EL (cell line): ENCODE data around the gene CRYBG1.

Source experiments
- DNase-seq: peaks from one replicate; pipeline ENCODE4 v3.0.0-alpha.2; 2016

The CRYBG1 gene, protein sequence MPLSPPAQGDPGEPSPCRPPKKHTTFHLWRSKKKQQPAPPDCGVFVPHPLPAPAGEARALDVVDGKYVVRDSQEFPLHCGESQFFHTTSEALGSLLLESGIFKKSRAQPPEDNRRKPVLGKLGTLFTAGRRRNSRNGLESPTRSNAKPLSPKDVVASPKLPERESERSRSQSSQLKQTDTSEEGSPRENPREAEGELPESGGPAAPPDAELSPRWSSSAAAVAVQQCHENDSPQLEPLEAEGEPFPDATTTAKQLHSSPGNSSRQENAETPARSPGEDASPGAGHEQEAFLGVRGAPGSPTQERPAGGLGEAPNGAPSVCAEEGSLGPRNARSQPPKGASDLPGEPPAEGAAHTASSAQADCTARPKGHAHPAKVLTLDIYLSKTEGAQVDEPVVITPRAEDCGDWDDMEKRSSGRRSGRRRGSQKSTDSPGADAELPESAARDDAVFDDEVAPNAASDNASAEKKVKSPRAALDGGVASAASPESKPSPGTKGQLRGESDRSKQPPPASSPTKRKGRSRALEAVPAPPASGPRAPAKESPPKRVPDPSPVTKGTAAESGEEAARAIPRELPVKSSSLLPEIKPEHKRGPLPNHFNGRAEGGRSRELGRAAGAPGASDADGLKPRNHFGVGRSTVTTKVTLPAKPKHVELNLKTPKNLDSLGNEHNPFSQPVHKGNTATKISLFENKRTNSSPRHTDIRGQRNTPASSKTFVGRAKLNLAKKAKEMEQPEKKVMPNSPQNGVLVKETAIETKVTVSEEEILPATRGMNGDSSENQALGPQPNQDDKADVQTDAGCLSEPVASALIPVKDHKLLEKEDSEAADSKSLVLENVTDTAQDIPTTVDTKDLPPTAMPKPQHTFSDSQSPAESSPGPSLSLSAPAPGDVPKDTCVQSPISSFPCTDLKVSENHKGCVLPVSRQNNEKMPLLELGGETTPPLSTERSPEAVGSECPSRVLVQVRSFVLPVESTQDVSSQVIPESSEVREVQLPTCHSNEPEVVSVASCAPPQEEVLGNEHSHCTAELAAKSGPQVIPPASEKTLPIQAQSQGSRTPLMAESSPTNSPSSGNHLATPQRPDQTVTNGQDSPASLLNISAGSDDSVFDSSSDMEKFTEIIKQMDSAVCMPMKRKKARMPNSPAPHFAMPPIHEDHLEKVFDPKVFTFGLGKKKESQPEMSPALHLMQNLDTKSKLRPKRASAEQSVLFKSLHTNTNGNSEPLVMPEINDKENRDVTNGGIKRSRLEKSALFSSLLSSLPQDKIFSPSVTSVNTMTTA (N-terminal part only)

DNA sequence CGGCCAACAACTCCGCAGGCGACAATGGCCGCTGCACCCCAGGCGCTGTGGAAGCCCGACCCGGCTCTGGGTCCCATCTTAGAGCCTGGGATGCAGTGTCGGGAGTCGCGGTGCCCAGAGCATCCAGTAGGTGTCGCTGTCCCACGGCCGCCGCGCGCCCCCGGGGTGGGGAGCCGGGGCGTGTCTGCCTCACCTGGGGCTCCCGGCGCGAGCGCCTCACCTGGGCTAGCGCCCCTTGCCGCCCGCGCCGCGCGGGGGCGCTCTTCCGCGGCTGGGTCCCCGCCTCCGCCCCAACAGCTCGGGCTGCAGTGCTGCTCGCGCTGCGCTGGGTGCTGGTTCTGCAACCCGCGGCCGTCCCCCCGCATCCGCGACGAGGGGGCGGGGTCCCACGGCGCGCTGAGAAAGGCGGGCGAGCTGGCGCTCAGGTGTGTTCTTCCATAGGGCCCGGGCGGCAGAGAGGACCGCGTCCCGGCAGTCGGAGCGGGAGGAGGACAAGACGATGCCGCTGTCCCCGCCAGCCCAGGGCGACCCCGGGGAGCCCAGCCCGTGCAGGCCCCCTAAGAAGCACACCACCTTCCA is at the start of gene CRYBG1:
CRYBG1 (plus strand) TSS at position 308 of the 579 bp plus-strand sequence; CDS start at position 500, 192 bp downstream.
- peak; percentile 41 for DNase-seq

DNA sequence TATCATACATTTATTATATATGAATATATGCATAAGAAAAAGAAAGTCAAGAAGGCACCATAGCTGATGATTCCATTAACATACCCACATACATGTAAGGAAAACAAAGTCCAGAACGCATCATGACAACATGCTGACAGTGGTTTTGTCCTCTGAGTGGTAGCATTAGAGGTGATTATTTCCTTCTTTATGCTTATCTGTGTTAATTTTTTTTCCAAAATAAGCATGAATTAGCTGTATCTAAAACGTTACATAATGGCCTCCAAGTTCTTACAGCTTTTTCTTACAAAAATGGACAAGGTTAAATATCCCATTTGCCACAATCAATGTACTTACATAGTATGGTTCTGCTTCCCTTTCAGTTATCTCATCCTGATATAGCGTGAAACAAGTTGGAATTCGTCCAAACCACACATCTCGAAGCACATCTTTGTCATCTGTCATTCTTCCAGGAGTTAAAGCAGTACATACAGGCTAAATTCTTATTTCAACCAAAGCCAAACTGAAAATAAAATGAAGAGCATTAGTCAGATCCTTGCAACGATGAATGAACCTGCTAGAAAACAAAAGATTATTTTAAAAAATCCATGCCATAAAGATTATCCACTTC is 44.6 kb upstream of the CRYBG1 start:
- peak; percentile 8 for DNase-seq

DNA sequence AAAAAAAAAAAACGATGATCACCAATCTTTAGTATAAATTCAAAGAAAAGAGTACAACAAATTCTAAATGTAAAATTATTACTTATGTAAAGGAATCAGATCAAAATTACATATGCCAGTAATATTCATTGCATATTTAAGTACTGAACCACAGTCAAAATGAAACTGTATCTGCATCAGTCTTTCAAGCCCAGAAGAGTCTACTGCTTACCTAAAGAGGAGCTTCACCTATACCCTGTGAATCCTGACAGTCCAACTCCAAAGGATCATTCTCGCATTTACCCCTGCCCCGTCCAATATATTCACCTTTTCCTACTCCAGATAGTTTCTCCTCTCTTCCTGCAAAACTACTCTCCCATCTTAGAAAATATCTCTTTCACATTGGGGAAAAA is 44.1 kb upstream of the CRYBG1 start:
- no peak for DNase-seq

DNA sequence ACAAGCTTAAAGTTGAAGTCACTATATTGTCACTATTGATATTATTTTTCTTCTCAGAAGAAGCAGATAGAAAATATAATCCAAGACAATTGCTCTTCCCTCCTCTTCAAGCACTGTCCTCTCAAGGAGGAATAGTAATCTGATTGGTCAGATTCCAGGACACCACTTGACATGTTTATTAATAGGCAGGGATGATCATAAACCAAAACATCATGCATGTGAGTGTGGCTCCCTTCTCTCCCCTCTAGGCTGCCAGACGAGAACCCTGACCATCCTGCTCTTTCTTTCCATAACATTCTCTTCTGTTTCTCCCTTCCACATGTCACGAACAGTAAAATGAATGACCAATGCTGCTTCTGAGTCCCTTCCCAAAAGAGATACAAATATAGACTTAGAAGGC is 42.5 kb upstream of the CRYBG1 start:
- DNase-seq = no peak

DNA sequence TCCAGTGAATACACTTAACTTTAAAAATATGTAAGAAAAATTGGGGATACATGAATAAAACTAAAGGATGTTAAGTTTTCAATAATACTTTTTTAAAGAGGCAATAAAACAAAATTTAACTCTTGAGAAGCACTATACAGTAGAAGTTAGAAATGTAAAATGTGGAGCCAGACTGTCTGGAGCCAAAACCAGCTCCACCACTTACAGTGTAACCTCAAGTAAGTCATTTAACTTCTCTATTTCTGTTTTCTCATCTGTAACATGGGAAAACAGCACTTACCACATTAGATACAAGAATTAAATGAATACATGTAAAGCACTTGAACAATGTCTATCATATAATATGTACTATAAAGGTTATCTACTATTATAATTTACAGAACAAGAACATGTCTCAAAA is 41.7 kb upstream of the CRYBG1 start:
- no peak for DNase-seq

DNA sequence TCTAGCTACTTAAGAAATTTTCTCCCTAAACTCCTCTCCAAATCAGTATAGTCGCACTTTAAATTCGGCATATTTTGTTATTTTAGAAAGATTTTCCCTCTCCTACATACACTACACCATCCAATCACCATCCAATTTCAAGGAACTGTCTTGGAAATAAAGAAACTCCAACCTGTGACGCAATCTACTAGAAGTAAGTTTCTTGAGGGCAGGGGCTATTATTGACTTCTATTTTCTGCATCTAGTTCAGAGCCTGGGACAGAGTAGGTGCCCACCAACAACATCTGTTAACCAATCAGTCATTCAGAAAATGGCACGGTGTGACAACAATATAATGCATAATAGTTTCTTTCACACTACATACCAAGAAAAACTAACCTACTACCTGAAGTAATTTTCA is 38.6 kb upstream of the CRYBG1 start:
- DNase-seq = no peak

DNA sequence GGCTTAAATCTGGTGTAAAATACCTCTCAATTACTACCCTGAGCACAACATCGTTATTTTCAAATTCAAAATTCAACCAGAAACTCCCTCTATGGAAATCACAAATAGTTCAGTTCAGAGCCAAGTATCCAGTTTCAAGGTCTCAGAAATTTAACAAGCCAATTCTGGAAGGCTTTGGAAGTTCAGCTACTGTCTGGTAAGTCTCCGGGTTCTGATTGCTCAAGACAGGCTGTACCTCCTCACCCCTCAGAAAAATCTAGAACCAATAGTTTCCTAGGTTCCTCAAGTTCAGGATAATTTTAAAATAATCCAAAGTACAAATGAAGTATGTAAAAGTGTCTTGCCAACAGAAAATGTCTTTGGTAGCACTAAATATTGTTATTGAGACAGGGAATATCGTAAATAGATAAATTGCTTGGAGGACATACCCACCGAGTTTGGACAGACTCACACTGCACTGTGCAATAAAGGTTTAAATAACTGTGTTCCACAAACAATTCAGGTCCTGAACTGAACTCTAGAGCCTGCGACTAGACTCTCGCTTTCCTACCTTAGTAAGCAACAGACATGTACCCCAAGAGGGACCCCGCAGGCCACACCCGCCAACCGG is 35.7 kb upstream of the CRYBG1 start:
- peak; percentile 6 for DNase-seq

DNA sequence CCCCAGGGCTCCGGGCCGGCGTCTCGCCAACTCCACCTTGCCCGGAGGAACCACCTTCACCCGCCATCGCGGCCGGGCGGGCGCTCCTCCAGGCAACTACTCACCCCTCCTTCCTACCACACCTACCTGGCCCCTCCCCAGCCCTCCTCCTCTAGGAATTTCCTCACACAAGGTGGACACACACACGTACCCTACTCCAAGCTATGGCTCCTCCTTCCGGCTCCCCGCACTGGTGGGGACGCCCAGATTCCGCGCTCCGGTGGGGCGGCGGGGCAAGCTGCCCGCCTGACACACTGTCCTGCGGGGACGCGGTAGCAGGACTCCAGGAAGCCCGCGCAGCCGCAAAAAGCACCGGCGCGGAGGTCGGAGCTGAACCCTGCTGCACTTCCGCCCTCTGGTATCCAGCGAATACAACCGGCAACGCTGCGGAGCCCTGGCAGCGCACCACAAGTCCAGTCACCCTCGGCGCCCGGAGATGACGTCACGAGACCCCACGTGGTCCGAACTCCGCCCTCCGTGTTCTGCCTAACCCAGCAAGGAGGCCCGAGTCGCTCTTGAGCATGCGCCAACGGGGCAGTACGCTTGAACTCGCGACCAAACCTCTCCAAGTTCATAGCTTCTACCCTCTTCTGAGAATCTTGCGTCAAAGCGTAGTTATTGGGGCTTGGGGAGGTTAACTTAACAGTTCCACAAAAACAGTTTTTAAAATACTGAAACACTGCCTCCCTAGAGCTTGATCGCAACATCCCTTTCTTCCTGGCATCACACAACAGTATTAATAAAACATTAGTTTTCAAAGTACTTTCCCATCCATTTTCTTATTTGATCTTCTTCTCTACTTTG is 35.0 kb upstream of the CRYBG1 start, which contains the start of gene ATG5:
ATG5 (minus strand) TSS at position 425 of the 843 bp plus-strand sequence. CDS start 9,552 bp downstream, outside the sequence.
- peak; percentile 99 for DNase-seq

DNA sequence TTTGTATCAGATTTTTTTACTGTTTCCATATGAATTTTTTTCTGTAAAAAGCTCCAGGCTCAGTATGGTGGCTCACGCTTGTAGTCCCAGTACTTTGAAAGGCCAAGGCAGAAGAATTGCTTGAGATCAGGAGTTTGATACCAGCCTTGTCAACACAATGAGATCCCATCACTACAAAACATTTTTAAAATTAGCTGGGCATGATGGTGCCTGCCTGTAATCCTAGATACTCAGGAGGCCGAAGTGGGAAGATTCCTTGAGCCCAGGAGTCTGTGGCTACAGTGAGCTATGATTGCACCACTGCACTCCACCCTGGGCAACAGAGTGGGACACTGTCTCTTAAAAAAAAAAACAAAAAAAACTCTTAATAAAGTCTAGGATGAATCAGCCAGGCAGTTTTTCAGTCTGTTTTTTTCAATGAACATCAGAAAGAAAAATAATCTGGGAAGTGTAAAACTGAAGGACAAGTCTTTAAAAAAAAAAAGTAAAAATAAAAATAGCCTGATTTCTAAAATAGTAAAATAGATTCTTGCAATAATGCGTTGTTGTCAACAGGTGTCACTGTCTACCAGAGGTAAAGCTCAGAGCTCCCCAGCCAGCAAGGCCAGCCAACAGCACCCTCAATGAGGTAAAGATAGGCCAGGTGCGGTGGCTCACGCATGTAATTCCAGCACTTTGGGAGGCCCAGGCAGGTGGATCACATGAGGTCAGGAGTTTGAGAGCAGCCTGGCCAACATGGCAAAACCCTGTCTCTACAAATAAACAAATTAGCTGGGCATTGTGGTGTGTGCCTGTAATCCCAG is 25.7 kb upstream of the CRYBG1 start:
- peak; percentile 52 for DNase-seq

DNA sequence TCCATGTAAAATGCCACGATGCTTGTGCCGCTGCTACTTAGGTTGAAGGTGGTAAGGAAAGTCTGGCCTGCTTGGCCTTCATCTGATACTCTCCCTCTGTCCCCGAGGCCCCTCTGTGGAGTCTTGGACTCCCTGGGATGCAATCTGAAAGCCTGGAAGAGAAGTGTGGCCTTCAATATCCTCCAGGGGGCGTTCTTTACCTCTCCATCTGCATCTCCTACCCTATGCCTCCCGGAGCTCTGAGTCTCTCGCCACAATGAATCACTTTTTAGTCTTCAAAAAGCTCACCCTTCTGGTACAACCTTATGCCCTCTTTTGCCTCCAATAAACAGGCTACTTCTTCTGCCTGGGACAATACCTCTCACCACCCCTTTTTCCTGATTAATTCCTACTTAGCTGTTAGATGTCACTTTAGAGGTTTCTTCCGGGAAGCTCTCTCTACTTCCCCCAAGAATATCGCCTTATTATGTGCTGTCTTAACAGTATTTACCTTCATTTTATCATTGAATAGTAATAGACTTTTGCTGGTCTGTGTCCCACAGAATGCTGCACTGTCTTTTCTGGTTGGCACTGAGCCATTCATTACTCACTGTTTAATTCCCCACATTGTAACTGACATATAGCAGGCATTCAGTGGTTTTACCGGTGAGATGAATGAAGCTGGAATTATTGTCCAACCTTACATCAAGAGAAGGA is 21.0 kb upstream of the CRYBG1 start:
- peak; percentile 84 for DNase-seq

DNA sequence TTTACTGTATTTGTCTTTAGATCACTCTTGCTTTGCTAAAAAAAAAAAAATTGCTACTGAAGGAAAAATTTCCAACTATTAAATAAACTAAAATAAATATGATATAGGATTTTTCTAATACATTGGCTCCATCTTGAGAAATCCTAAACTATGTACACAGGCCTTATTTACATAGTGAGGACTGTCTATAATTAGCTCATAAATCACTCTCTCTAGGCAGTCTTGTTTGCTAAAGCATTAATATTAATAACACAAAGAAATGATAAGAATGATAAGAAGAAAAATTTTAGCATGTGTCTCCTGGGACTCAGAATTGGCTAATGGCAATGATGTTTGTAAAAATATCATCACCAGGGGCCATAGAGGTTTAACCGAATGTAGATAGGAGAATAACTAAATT is 13.3 kb upstream of the CRYBG1 start:
- DNase-seq = no peak

DNA sequence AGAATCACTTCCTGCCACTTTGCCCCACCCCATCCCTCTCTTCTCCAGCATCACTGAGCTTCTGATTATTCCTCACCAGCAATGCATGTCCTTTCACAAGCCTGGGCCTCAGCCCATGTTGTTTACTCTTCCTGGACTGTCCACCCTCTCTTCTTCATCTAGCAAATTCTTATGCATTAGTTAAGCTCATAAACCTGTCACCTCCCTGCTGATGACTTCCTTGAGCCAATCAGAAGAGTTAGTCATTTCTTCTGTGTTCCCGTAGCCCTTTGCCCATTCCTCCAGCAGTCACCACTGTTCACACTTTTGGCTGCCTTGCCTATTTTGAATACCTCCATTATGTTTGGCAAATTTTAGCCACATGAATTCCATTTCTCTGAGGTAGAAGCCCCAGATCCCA is 4.1 kb upstream of the CRYBG1 start:
- DNase-seq = peak; percentile 10

DNA sequence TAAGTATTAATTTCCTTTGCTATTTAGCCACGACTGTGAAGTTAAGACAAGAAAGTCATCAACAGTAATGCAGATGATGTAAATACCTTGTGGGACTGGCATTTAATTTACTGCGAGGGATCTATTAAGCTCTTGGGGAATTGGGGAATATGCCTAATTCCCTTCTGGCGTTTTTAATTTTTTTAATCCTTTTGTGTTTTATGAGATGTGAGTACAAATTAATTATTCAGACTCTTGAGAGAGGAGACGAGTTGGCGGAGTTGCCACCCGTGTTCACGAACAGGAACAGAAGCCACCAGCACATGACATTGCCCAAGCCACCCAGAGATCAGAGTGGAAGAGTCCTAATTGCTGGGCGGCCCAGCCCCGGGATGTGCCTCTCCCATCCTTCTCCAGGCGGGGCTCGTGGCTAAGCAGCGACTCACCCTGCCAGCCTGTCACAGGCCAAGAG is 533 bp upstream of the CRYBG1 start:
- no peak for DNase-seq

DNA sequence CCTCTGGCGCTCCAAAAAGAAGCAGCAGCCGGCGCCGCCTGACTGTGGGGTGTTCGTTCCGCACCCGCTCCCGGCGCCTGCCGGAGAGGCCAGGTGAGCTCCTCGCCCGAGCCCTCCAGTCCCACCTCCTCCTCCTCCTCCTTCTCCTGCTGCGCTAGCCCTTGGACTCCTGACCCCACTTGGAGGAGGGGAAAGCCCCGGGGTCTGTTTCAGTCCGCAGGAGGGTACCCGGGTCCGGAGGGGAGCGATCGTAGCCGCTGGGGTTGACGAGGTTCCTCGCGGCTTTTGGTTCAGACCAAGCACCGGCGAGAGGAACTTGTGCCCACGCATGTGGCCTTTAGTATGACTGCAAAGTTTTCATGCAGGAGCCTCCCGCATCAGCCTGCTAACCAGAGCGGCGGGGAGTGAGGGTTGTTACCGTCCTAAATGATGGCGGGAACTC is 493 bp downstream of the CRYBG1 start:
- no peak for DNase-seq

DNA sequence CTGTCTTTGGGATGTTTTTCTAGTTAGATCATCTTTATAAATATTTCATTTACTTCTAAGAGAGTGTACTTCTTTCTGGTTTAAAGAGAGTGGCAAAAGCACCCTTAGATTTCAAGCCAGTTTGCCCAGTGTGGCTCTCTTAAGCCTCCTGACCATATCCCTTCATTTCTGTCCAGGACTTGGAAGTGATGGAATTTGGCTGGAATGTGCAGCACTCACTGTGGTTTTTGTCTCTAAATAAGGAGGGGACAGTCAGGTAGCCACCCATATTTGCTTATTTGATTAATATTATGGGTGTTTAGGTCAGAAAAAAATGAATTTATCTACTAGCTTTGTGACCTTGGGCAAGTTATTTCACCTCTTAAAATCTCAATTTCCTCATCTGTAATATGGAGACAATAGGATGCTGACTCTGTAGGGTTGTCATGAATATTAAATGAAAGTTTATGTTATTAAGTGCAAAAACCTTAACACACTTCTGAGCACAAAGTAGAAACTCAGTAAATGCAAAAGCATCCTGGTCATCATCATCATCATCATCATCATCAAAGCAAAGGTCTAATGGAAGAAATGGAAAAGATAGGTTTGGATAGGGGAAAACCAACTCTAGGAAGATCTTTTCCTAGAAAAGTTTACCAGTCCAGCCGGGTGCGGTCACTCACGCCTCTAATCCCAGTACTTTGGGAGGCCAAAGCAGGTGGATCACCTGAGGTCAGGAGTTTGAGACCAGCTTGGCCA is 3.1 kb downstream of the CRYBG1 start:
- peak; percentile 38 for DNase-seq

DNA sequence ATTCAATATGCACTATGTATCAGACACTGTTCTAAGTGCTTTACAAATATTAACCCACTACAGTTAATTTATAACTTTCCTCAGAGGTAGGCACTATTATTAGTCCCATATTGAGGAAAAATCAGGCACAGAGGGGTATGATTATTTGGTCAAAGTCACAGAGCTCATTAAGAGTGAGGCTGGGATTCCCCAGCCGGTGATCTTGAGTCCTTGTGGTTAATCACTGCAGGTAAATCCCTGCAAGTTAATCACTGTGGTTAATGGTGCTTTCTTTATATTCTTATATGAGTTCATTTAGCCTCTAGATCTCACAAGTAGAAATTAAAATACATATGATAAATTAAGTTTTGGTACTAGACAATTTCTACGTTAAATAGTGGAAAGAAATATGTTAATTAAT is 9.2 kb downstream of the CRYBG1 start:
- DNase-seq = no peak

DNA sequence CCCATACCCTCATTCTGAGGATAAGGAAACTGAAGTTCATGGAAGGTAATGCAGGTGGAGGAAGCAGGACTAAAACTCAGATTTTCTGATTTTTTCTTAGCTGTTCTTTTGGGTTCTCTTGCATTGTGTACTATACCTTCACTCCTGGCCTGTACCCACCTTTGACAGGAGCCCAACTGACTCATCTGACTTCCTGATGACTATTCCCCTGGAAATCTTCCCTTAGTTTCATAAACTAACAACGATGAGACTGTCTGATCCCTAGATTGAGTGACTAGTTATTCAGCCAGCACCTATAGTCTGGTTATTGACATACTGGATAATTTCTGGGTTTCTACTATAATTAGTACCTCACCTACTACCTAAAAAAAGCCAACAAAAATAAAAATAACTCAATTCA is 10.1 kb downstream of the CRYBG1 start:
- no peak for DNase-seq

DNA sequence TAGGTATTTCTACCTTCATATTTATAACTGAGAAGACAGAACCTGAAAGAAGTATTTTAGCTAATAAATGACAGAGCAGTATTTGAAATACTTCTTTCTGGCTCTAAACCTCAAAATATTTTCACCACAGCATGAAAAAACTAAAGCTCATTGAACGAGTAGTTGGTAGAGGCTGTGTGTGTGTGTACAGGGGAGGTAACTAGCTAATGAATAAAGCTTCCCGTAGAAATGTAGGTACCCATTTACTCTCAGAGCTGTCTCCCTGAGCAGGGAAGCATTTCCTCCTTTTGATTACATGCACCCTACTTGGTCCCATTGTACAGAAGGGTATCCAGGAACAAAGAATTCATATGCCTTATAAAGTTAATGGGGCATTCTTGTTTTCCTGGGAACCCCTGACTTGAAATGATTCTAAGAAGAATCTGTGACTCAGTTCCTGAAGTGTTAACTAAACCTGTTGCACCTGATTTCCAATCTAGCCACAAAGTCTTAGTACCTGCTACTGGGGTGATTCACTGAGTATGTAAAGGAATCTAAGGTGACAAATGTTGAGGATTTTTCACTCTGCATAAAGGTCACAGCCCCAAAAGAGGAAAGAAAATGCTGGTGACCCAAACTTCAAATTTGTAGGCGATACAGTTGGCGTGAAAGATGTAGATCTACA is 12.5 kb downstream of the CRYBG1 start:
- DNase-seq = no peak
